Right lobe of liver (tissue), 4 donors: Measurements from ENCODE around the gene RAB31.

Experiments
- POLR2A ChIP-seq: fragments of 450-650 bp; IDR thresholded peaks from one replicate; pipeline ENCODE4 v1.6.1; 2017; ENCODE audit warnings: antibody characterized with exemption, mild to moderate bottlenecking
- TF ChIP-seq, protein P1 (sequence below), 4 donors: fragments of 200-600 bp in 3 of 4; fragments of 450-650 bp in 1 of 4; IDR thresholded peaks; one replicate each; pipeline versions ENCODE4 v1.5.1 to v1.8.0; 2016 to 2022; ENCODE audit warnings: antibody characterized with exemption in 4 of 4, mild to moderate bottlenecking in 2 of 4
- donor health status: DM: no; HTN: no; CAD: no.
- donor health status: DM: no; HTN: no; CAD: no.
- donor health status: DM: no; HTN: yes; CAD: no.

DNA sequence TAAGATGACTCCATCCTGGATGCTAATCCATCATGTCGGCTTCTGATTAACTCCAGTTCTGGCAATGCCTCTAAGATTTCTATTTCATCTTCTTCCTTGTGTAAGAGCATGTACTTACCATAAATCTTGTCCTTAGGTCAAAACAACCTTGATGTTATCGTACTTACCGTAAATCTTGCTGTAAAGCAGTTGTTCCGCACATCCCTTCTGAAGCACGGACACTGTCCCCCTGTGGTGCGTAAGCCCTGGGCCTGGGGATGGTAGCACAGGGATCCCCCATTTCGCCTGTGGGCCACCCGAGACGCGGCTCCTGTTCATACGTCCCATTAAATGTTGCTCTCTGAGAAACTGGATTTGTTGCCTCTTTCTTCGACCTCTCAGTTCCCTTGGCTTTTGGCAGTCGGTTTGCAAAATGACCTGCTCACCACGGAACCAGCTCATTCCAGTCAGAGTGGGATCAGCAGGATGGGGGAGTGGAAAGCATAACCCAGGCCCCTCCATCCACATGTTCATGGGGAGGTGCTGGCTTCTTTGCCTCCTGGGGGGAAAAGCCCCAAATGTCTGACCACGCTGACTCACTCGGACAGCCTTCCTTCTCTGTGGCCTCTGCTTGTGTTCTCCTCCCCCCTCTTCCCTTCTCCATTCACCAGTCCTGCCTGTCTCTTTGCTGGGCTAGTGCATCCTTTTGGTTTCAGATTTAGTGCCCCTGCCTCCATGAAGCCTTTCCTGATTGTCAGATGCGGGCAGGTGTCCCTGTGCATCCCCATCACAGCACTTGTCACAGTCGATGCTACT, 49.9 kb downstream of the RAB31 start:
- TF ChIP-seq, protein P1, sequence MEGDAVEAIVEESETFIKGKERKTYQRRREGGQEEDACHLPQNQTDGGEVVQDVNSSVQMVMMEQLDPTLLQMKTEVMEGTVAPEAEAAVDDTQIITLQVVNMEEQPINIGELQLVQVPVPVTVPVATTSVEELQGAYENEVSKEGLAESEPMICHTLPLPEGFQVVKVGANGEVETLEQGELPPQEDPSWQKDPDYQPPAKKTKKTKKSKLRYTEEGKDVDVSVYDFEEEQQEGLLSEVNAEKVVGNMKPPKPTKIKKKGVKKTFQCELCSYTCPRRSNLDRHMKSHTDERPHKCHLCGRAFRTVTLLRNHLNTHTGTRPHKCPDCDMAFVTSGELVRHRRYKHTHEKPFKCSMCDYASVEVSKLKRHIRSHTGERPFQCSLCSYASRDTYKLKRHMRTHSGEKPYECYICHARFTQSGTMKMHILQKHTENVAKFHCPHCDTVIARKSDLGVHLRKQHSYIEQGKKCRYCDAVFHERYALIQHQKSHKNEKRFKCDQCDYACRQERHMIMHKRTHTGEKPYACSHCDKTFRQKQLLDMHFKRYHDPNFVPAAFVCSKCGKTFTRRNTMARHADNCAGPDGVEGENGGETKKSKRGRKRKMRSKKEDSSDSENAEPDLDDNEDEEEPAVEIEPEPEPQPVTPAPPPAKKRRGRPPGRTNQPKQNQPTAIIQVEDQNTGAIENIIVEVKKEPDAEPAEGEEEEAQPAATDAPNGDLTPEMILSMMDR (IDR thresholded peaks at IDR 0.05): no peak
- TF ChIP-seq POLR2A: no peak
